H54 (cell line): Measurements from ENCODE around the gene OR10G6.
"Not testable (repeated sequence)": the region's sequence is repeated elsewhere in the genome, so short reads cannot be mapped to it uniquely, and the experiment has no call there.

ENCODE experiments used
- DNase-seq: peaks from one replicate; pipeline ENCODE4 v3.0.0; 2011; ENCODE audit warnings: low spot score, mixed read lengths; ENCODE audit not compliant: insufficient read length
- FAIRE-seq: peaks from 3 replicates; lab custom pipeline; 2011; peaks lifted over from hg19 to GRCh38; lab: Jason Lieb, UNC
- POLR2A ChIP-seq: IDR thresholded peaks from 2 replicates; pipeline ENCODE4 v1.6.1; 2011; ENCODE audit warnings: low read depth, mild to moderate bottlenecking, low read length

The OR10G6 gene, protein sequence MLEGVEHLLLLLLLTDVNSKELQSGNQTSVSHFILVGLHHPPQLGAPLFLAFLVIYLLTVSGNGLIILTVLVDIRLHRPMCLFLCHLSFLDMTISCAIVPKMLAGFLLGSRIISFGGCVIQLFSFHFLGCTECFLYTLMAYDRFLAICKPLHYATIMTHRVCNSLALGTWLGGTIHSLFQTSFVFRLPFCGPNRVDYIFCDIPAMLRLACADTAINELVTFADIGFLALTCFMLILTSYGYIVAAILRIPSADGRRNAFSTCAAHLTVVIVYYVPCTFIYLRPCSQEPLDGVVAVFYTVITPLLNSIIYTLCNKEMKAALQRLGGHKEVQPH

DNA sequence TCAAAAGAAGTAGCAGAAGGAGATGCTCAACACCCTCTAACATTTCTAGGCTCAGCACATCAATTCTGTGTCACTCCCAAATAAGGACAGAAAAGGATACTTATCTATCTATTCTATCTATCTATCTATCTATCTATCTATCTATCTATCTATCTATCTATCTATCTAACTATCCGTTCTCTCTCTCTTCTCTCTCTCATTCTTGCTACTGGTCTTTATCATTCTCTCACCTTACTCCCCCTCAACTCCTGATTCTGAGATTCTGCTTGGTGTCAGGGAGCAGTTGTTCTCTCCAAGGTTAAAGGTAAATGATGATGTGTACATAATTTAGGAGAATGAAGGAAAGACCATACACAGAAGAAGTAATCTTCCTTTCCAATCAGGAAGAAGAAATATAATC lies at the start of gene OR10G6:
Gene OR10G6, minus strand, starts transcription at position 43 of the 400 bp plus-strand sequence. Its CDS starts 0 bp downstream, at position 43.
- no peak for FAIRE-seq

DNA sequence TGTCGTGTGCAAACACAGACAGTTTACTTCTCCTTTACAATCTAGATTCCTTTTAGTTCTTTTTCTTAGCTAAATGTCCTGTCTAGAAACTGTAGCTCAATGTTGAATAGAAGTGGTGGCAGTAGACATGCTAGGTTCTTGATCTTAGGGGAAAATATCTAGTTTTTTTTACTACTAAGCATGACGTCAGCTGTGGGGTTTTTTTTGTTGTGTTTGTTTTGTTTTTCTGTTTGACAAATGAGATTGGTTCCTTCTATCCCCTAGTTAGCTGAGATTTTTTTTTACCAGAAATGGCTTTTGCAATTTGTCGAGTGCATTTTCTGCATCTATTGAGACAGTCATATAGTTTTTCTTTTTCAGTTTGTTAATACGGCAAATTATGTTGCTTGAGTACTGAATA lies 48.5 kb upstream of the OR10G6 start:
- TF ChIP-seq POLR2A, result no peak
- DNase-seq (no peak), FAIRE-seq (no peak)

More for the DNA sequence above, at the start of gene OR10G6:
- DNase-seq, result no peak
- no peak for TF ChIP-seq POLR2A

DNA sequence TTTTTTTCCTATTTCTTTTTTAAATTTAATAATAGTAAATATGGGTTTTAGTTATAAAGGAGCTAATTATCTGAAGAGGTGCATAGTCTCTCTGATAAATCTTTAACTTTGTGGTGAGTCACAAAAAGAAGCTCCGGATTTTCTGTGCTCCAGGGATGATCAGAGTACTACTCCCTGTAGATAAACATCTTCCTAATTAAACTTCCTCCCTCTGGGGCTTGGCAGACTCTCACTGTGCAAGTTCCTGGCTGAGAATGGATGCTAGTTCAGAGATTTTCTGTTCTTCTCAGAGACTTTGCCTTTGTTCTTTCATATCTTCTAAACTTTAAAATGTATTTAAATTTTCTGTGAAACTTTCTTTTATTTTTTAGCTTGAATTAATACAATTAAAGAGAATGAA lies 46.3 kb upstream of the OR10G6 start, which contains the start of gene OR10G7:
Gene OR10G7, minus strand, starts transcription at position 72 of the 400 bp plus-strand sequence. CDS start 2,324 bp downstream, outside the sequence.
- no peak for FAIRE-seq
- DNase-seq, result no peak

DNA sequence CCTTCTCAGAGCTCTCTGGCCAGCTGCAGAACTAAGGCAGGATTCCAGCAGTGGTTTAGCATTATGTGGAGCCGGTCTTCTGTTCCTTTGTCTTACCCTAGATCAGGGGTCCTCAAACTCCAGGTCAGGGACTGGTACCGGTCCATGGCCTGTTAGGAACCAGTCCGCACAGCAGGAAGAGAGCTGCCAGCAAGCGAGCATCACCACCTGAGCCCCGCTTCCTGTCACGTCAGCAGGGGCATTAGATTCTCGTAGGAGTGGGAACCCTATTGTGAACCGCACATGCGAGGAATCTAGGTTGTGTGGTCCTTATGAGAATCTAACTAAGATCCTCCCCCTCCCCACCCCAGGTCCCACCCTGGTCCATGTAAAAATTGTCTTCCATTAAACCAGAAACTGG lies 44.6 kb upstream of the OR10G6 start:
- no peak for TF ChIP-seq POLR2A
- no peak for DNase-seq
- no peak for FAIRE-seq

More for the DNA sequence above, 46.3 kb upstream of the OR10G6 start, which contains the start of gene OR10G7:
- TF ChIP-seq POLR2A, result no peak

DNA sequence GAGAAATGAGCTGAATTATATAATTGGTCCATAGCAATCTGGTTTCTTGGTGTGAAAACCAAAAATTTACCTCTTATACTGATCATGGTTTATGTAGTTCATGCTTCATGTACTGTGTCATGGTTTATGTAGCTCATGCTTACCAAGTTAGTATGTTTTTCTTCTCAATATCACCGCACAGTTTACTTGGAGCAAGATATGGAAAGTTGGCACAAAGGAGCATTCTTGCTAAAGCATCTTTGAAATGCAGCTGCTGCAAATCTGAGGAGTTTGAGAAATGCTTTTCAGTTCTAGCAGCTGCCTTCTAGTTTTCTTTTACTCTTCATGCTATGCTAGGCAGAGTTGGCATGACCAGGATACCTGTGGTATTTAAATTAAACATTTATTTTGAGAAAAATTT lies 41.7 kb upstream of the OR10G6 start:
- DNase-seq (no peak), FAIRE-seq (no peak)
- TF ChIP-seq POLR2A, result no peak

DNA sequence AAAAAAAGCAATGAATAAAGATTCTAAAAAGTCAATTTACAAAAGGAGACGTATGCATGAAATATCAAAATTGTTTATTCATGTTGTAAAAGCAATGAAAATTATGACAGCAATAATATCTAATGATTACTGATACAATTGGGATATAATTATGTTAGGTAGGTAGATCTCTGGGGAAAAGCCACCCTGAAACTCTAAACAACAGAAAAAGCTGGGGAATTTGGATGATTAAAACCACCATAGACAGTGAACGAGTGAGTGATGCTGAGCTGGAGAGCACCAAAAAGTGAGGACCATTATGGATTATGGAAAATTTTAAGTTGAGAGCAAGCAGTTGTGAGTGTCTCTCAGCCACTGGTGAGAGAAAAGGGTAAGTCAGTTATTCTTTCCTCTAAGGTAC lies 31.5 kb upstream of the OR10G6 start, which contains the start of gene OR10G8:
Gene OR10G8, plus strand, starts transcription at position 301 of the 400 bp plus-strand sequence. CDS start 2,825 bp downstream, outside the sequence.
- no peak for TF ChIP-seq POLR2A
- FAIRE-seq (no peak), DNase-seq (no peak)

DNA sequence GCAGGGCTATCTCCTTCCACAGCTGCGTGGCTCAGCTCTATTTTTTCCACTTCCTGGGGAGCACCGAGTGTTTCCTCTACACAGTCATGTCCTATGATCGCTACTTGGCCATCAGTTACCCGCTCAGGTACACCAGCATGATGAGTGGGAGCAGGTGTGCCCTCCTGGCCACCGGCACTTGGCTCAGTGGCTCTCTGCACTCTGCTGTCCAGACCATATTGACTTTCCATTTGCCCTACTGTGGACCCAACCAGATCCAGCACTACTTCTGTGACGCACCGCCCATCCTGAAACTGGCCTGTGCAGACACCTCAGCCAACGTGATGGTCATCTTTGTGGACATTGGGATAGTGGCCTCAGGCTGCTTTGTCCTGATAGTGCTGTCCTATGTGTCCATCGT lies 20.9 kb upstream of the OR10G6 start:
- DNase-seq, FAIRE-seq: not testable (repeated sequence)

DNA sequence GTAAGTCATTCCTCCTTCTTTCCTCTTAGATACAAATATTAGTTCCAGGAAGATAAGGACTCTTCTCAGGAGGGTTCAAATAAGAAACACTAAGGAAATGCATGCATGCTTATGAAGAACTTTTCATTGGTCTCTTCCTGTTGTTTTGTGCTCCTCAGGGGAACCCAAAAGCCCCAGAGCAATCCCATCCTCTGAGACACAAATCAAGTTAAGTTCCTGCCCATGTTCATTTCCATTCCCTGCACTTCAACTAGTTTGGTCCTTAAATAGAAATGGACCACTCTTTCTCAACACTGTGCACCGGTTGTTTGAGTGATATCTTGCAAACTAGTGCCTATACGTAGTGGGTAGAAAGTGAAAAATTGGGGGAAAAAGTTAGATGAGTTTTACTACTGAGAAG lies 17.7 kb upstream of the OR10G6 start, which contains the start of gene OR10G4:
Gene OR10G4, plus strand, starts transcription at position 301 of the 400 bp plus-strand sequence. CDS start 2,578 bp downstream, outside the sequence.
- FAIRE-seq, result no peak
- TF ChIP-seq POLR2A, result no peak
- no peak for DNase-seq

DNA sequence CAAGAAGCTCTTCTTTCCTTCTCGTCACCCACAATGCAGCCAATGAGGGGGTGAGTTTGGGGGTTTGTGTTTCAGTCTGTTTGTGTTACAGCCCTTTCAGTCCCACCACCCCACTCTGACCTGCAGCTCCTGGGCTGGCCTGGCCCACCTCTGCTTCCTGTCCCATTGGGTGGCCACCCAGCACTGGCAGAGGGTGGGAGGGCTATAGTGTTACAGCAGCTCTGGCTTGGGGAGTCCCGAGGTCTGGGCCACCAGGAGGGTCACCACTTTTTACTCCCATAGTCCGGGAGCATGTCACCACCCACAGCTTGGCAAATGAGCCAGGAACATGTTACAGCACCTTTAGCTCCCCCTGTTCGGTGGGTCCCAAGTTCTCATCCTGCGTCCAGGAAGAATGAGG lies 15.7 kb downstream of the OR10G6 start:
- TF ChIP-seq POLR2A, result no peak
- no peak for DNase-seq
- no peak for FAIRE-seq

DNA sequence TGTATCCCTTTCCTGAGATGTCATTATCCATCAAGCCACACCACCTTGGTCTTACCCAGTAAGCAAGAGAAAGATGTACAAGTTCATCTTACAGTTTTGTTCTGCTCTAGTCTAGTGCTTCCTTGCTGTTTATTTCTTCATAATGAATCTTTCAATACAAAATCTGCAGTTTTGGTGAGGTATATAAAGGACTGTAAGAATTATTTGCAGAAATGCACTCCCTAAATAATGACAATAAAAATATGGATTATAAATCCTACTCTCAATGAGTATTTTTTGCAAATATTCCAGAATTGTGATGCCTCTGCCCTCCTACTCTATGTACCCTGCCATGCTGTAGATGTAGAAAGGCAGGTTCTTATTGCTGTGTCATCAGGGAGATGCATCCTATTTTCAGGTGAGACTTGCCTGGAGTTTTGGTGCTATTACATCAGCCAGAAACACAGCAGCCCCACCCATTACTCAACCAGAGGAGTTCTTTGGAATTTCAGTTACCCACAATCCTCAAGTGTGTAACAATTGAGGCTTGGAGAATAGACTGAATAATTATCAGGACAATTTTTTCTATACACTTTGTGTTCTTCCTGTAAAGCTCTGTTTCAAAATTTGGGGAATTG lies 17.1 kb downstream of the OR10G6 start, which contains the start of gene OR10S1:
Gene OR10S1, minus strand, starts transcription at position 51 of the 617 bp plus-strand sequence. CDS start 117 bp downstream, outside the sequence.
- DNase-seq (no peak), FAIRE-seq (no peak)
- no peak for TF ChIP-seq POLR2A

DNA sequence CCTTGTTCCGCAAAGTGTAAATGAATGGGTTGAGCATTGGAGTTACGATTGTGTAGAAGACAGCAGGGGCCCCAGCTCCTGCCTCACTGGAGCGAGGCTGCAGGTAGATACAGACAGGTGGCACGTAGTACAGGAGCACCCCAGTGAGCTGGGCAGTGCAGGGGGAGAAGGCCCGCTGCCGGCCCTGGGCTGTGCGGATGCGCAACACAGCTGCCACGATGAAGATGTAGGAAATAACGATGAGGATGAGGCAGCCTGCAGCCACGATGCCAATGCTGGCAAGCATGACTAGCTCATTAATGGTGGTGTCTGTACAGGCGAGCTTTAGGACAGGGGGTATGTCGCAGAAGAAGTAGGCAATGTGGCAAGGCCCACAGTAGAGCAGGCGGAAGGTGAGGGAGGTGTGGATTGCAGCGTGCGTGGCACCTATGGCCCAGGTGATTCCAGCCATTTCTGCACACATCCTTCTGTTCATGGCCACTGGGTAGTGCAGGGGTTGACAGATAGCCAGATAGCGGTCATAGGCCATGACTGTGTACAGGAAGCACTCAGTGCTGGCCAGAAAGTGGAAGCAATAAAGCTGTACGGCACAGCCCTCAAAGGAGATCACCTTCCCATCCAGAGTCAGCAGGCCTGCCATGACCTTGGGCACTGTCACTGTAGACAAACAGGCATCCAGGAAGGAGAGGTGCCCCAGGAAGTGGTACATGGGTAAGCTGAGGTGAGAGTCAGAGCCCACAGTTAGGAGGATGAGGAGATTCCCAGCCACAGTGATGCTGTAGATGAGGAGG lies 18.0 kb downstream of the OR10G6 start:
- no peak for TF ChIP-seq POLR2A
- no peak for FAIRE-seq

DNA sequence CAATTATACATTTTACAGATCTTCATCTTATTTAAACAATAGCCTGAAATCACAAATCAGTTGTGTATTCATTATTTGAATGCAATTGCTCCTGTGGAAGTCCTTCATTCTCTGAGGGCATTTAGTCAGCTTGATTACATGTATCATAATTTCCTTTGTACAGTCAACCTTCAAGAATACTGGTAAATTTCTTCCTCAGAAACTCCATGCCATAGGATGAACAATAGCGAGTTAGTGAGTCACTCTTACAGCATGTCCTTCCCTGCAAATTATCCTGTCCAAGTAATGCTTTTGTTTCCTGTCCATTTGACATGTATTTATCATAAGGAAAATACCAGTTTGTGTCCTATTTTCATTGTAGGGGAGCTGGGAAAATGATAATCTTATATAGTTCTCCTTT lies 21.1 kb downstream of the OR10G6 start:
- FAIRE-seq (peak; percentile 30), DNase-seq (peak; percentile 9)
- TF ChIP-seq POLR2A, result no peak

More for the DNA sequence above, 18.0 kb downstream of the OR10G6 start:
- no peak for DNase-seq

DNA sequence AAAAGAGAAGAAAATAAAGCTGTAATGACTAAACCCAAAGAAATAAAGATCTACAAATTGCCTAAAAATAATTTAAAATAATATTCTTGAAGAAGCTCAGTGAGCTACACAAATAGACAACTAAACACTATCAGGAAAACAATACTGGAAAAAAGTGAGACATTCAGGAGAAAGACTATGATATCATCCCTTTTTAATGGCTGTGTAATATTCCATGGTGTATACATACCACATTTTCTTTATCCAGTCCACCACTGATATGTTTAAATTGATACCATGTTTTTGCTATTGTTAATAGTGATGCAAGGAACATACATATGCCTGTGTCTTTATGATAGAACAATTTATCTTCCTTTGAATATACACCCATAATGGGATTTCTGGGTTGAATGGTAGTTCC lies 38.2 kb downstream of the OR10G6 start:
- FAIRE-seq, result no peak

More for the DNA sequence above, 38.2 kb downstream of the OR10G6 start:
- TF ChIP-seq POLR2A, result no peak
- no peak for DNase-seq
